GM12874 (cell line): ENCODE data around the gene MSANTD3.

Experiments
- CTCF ChIP-seq: IDR thresholded peaks from 2 replicates; pipeline ENCODE4 v1.5.1; 2011; ENCODE audit warnings: low read depth, mild to moderate bottlenecking, control low read depth, low read length, moderate library complexity; ENCODE audit not compliant: insufficient read depth

Gene MSANTD3

GRCh38 chr9:100459963-100460362, 33.0 kb downstream of the MSANTD3 start:
- no peak for TF ChIP-seq CTCF

GRCh38 chr9:100465274-100465673, 38.3 kb downstream of the MSANTD3 start:
- no peak for TF ChIP-seq CTCF

- TF ChIP-seq CTCF: no peak
Measured at GRCh38 chr9:100465761-100466160, 38.8 kb downstream of the MSANTD3 start.

- TF ChIP-seq CTCF: no peak
Measured at GRCh38 chr9:100466171-100466828, 39.4 kb downstream of the MSANTD3 start.

- TF ChIP-seq CTCF: no peak
Measured at GRCh38 chr9:100466829-100467221, 39.9 kb downstream of the MSANTD3 start.

- no peak for TF ChIP-seq CTCF
Measured at GRCh38 chr9:100468041-100468440, 41.1 kb downstream of the MSANTD3 start.

- TF ChIP-seq CTCF: no peak
Measured at GRCh38 chr9:100472268-100472667, 45.3 kb downstream of the MSANTD3 start.
